ENCODE data around the gene CRMP1. TPM values are rescaled to one million over a fixed set of nuclear protein-coding genes. Genes with fewer than 3 reads are reported as not detected.

Gene CRMP1
- total RNA-seq, 1 experiment from 2014 or later = 134 TPM

- TF ChIP-seq STAT6 (CRISPR knock-in tag; conservative IDR thresholded peaks at IDR 0.05; ENCODE audit: low read depth) (no peak), MAX (CRISPR knock-in tag; IDR thresholded peaks at IDR 0.05) (peak; percentile 11; the same call in 1 of the 2 replicates), TEAD1 (CRISPR knock-in tag; IDR thresholded peaks at IDR 0.05) (peak; percentile 56; the same call in 1 of the 2 replicates), MXD4 (CRISPR knock-in tag; IDR thresholded peaks at IDR 0.05; ENCODE audit: borderline replicate concordance) (no peak), ATF6 (CRISPR knock-in tag; IDR thresholded peaks at IDR 0.05) (no peak), NR1H2 (CRISPR knock-in tag; IDR thresholded peaks at IDR 0.05) (no peak)
- ChIA-PET CTCF (interaction anchor here (0.7 to 1.3 kb wide), 3 partner anchors 21 to 91 kb away, joined by 3 to 4 read pairs (median 4); no protein-coding TSS in a partner anchor), POLR2A (no interaction called here)
- H3K4me3 Mint-ChIP-seq = no peak overlapping the region
- H3K36me3 Mint-ChIP-seq = peaks cover 5% of the 10 kb centered on the region
- peaks cover 47% of the 10 kb centered on the region for H3K27me3 Mint-ChIP-seq (ENCODE audit: low read depth)
- DNase-seq (ENCODE audit: low spot score) (no peak), ATAC-seq (peak; percentile 80)
- H3K9me3 Mint-ChIP-seq = peaks cover 12% of the 10 kb centered on the region
- peaks cover 42% of the 10 kb centered on the region for H3K4me1 Mint-ChIP-seq
- H3K27ac Mint-ChIP-seq = no peak overlapping the region; the same call in 1 of the 2 replicates
These were observed 19.7 kb upstream of the CRMP1 start for GRCh38 chr4:5912614-5913019.

GRCh38 chr4:5908876-5909427 lies 16.1 kb upstream of the CRMP1 start:
- Mint-ChIP-seq H3K36me3 (peaks cover 5% of the 10 kb centered on the region), H3K9me3 (peaks cover 6% of the 10 kb centered on the region), H3K4me1 (peaks cover 68% of the 10 kb centered on the region), H3K4me3 (no peak overlapping the region), H3K27ac (no peak overlapping the region), H3K27me3 (ENCODE audit: low read depth) (peaks cover 62% of the 10 kb centered on the region)
- no peak for DNase-seq (ENCODE audit: low spot score)
- ChIA-PET CTCF (interaction anchor here (1.4 kb wide), 1 partner anchor 90 kb away, joined by 3 read pairs; no protein-coding TSS in a partner anchor), POLR2A (no interaction called here)
- no peak for ATAC-seq
- no peak for TF ChIP-seq TEAD4 (CRISPR knock-in tag; IDR thresholded peaks at IDR 0.05)
- TF ChIP-seq MLX (CRISPR knock-in tag; IDR thresholded peaks at IDR 0.05) = no peak
- TF ChIP-seq E2F5 (CRISPR knock-in tag; IDR thresholded peaks at IDR 0.05) = no peak
- no peak for TF ChIP-seq RELA (CRISPR knock-in tag; IDR thresholded peaks at IDR 0.05; ENCODE audit: borderline replicate concordance)
- TF ChIP-seq USF2 (CRISPR knock-in tag; IDR thresholded peaks at IDR 0.05) = no peak
- TF ChIP-seq SP1 (CRISPR knock-in tag; conservative IDR thresholded peaks at IDR 0.05) = no peak
- TF ChIP-seq ATF6 (CRISPR knock-in tag; IDR thresholded peaks at IDR 0.05) = no peak
- TF ChIP-seq CREM (CRISPR knock-in tag; IDR thresholded peaks at IDR 0.05) = no peak
- TF ChIP-seq NFYB (CRISPR knock-in tag; conservative IDR thresholded peaks at IDR 0.05; ENCODE audit: low read depth) = no peak
- TF ChIP-seq IRF1 (CRISPR knock-in tag; IDR thresholded peaks at IDR 0.05) = no peak
- TF ChIP-seq MYBL2 (CRISPR knock-in tag; IDR thresholded peaks at IDR 0.05) = no peak
- TF ChIP-seq ELF4 (CRISPR knock-in tag; IDR thresholded peaks at IDR 0.05; ENCODE audit: low read depth) = no peak
- TF ChIP-seq ZNF671 (CRISPR knock-in tag; IDR thresholded peaks at IDR 0.05) = no peak

All from WTC11 (cell line).